Loucy (cell line): ENCODE results near the gene DISP3.

Source experiments
- H2AFZ ChIP-seq: fragments of 200-600 bp; sonication (generic); 2 replicates; pipeline ENCODE4 v1.6.0; 2016; ENCODE audit warnings: antibody characterized with exemption, mild to moderate bottlenecking, low read length, moderate library complexity
- H3F3A ChIP-seq: fragments of 200-600 bp; 2 replicates; pipeline ENCODE4 v1.6.0; 2016; ENCODE audit warnings: antibody characterized with exemption, low read depth, mild to moderate bottlenecking
- H3K27me3 ChIP-seq: fragments of 200-600 bp; sonication (generic); 2 replicates; pipeline ENCODE4 v1.6.1; 2014; ENCODE audit warnings: low read length, mild to moderate bottlenecking; ENCODE audit not compliant: insufficient read depth, poor library complexity, severe bottlenecking
- H3K36me3 ChIP-seq: fragments of 200-600 bp; sonication (generic); 2 replicates; pipeline ENCODE4 v1.6.1; 2016; ENCODE audit warnings: low read length; ENCODE audit not compliant: insufficient read depth
- H3K4me1 ChIP-seq: fragments of 200-600 bp; sonication (generic); 2 replicates; pipeline ENCODE4 v1.5.1; 2014; ENCODE audit warnings: low read length, mild to moderate bottlenecking; ENCODE audit not compliant: insufficient read depth, poor library complexity, severe bottlenecking
- H3K4me2 ChIP-seq: fragments of 200-600 bp; sonication (generic); 2 replicates; pipeline ENCODE4 v1.6.0; 2014; ENCODE audit warnings: antibody characterized with exemption, low read length, low read depth, mild to moderate bottlenecking; ENCODE audit not compliant: poor library complexity, severe bottlenecking
- H3K4me3 ChIP-seq: fragments of 200-600 bp; sonication (generic); 2 replicates; pipeline ENCODE4 v1.5.1; 2014; ENCODE audit warnings: low read length, mild to moderate bottlenecking, mixed read lengths; ENCODE audit not compliant: poor library complexity, severe bottlenecking
- H3K79me2 ChIP-seq: fragments of 200-600 bp; sonication (generic); 2 replicates; pipeline ENCODE4 v1.6.1; 2014; ENCODE audit warnings: low read length; ENCODE audit not compliant: insufficient read depth
- H3K9ac ChIP-seq: fragments of 200-600 bp; sonication (generic); 2 replicates; pipeline ENCODE4 v1.6.0; 2014; ENCODE audit warnings: mild to moderate bottlenecking, low read depth, low read length, moderate library complexity; ENCODE audit not compliant: poor library complexity, severe bottlenecking
- H3K9me2 ChIP-seq: fragments of 200-600 bp; sonication (generic); replicated peaks from 2 replicates; pipeline ENCODE4 v1.6.1; 2016; ENCODE audit warnings: low read depth, low read length, mixed read lengths
- H3K9me3 ChIP-seq: fragments of 200-600 bp; sonication (generic); 2 replicates; pipeline ENCODE4 v1.6.1; 2014; ENCODE audit warnings: mild to moderate bottlenecking, antibody characterized with exemption, low read length, low read depth; ENCODE audit not compliant: insufficient read depth
- H4K20me1 ChIP-seq: fragments of 200-600 bp; sonication (generic); 2 replicates; pipeline ENCODE4 v1.6.0; 2014; ENCODE audit warnings: antibody characterized with exemption, low read length, mild to moderate bottlenecking; ENCODE audit not compliant: insufficient read depth, poor library complexity, severe bottlenecking
- CTCF ChIP-seq: fragments of 200-600 bp; sonication (generic); conservative IDR thresholded peaks from 2 replicates; pipeline ENCODE4 v1.5.1; 2014; ENCODE audit warnings: mild to moderate bottlenecking, antibody characterized with exemption, low read length
- EZH2phosphoT487 ChIP-seq: fragments of 200-600 bp; IDR thresholded peaks from 2 replicates; pipeline ENCODE4 v1.6.1; 2018; ENCODE audit warnings: antibody characterized with exemption, mild to moderate bottlenecking, moderate library complexity, borderline replicate concordance

Gene DISP3

GRCh38 chr1:11466416-11466815, 12.5 kb upstream of the DISP3 start:
- H3K9ac ChIP-seq: no peak overlapping the region
- H3K9me3 ChIP-seq: no peaks in the 10 kb centered on the region
- no peaks in the 10 kb centered on the region for H3F3A ChIP-seq
- no peaks in the 10 kb centered on the region for H4K20me1 ChIP-seq
- H3K36me3 ChIP-seq: no peaks in the 10 kb centered on the region
- H3K79me2 ChIP-seq: no peaks in the 10 kb centered on the region
- H3K4me2 ChIP-seq: no peak overlapping the region
- H2AFZ ChIP-seq: no peak overlapping the region
- no peaks in the 10 kb centered on the region for H3K9me2 ChIP-seq
- H3K4me1 ChIP-seq: no peaks in the 10 kb centered on the region
- TF ChIP-seq CTCF: no peak
- TF ChIP-seq EZH2phosphoT487: no peak
- H3K27me3 ChIP-seq: no peaks in the 10 kb centered on the region
- H3K4me3 ChIP-seq: no peak overlapping the region

- Histone ChIP-seq H3F3A (no peaks in the 10 kb centered on the region), H3K9me3 (no peaks in the 10 kb centered on the region), H3K4me3 (no peak overlapping the region), H3K79me2 (no peaks in the 10 kb centered on the region), H3K27me3 (no peaks in the 10 kb centered on the region), H3K4me1 (no peaks in the 10 kb centered on the region), H3K9me2 (no peaks in the 10 kb centered on the region), H3K9ac (no peak overlapping the region), H3K36me3 (no peaks in the 10 kb centered on the region), H2AFZ (no peak overlapping the region), H4K20me1 (no peaks in the 10 kb centered on the region), H3K4me2 (no peak overlapping the region)
- TF ChIP-seq CTCF (no peak), EZH2phosphoT487 (no peak)
Measured at GRCh38 chr1:11468878-11469277, 10.1 kb upstream of the DISP3 start.

- H3K4me1 ChIP-seq: no peaks in the 10 kb centered on the region
- H3K9me3 ChIP-seq: no peaks in the 10 kb centered on the region
- no peaks in the 10 kb centered on the region for H3K27me3 ChIP-seq
- TF ChIP-seq EZH2phosphoT487: no peak
- no peak for TF ChIP-seq CTCF
- H3K4me3 ChIP-seq: no peak overlapping the region
- no peaks in the 10 kb centered on the region for H4K20me1 ChIP-seq
- no peaks in the 10 kb centered on the region for H3K79me2 ChIP-seq
- no peak overlapping the region for H2AFZ ChIP-seq
- no peaks in the 10 kb centered on the region for H3F3A ChIP-seq
- H3K36me3 ChIP-seq: no peaks in the 10 kb centered on the region
- no peak overlapping the region for H3K4me2 ChIP-seq
- H3K9ac ChIP-seq: no peak overlapping the region
- no peaks in the 10 kb centered on the region for H3K9me2 ChIP-seq
Measured at GRCh38 chr1:11470912-11471311, 8.0 kb upstream of the DISP3 start.
